H1 (cell line): ENCODE results near the gene ECI1. TPM values are rescaled to one million over a fixed set of nuclear protein-coding genes. Genes with fewer than 3 reads are reported as not detected.

Source experiments
- CBX5 ChIP-seq: fragments of 300-800, 300-1000 bp; sonication (generic); IDR thresholded peaks from 2 replicates; pipeline ENCODE4 v1.7.1; 2016; ENCODE audit warnings: antibody characterized with exemption, low read length, low read depth
- CTBP2 ChIP-seq: IDR thresholded peaks from 2 replicates; pipeline ENCODE4 v1.7.0; 2011; ENCODE audit warnings: borderline replicate concordance, mild to moderate bottlenecking, moderate library complexity, mixed read lengths, low read length; ENCODE audit not compliant: insufficient read depth, insufficient read length
- KDM4A ChIP-seq: IDR thresholded peaks from one replicate; pipeline ENCODE4 v1.7.1; 2012; ENCODE audit warnings: low read depth, mild to moderate bottlenecking, moderate library complexity, low read length, inconsistent platforms; ENCODE audit not compliant: severe bottlenecking
- SAP30 ChIP-seq: fragments of 300-600 bp; sonication (generic); IDR thresholded peaks from 2 replicates; pipeline ENCODE4 v1.7.1; 2012; ENCODE audit warnings: low read length, moderate library complexity, mild to moderate bottlenecking, inconsistent platforms; ENCODE audit not compliant: insufficient read depth, insufficient replicate concordance
- SIX5 ChIP-seq: IDR thresholded peaks from 2 replicates; pipeline ENCODE4 v1.6.1; 2011; ENCODE audit warnings: mild to moderate bottlenecking, low read depth, low read length
- TCF12 ChIP-seq: IDR thresholded peaks from 2 replicates; pipeline ENCODE4 v1.6.1; 2011; ENCODE audit warnings: low read depth, mild to moderate bottlenecking, low read length
- YY1 ChIP-seq: IDR thresholded peaks from 2 replicates; pipeline ENCODE4 v1.6.1; 2011; ENCODE audit warnings: low read depth, mild to moderate bottlenecking, low read length
- polyA plus RNA-seq, 7 experiments: library from polyadenylated mRNA; depleted of rRNA in 3 of 7; stranded (reverse) in 5 of 7; unstranded in 2 of 7; fragments of >200 nt in 5 of 7; fragments of 200-250 nt in 2 of 7; gene quantifications; 1 replicate in 5 of 7; 2 replicates in 1 of 7; 4 replicates in 1 of 7; pipeline versions ENCODE4 v1.2.1 to v1.2.3, GENCODE V29; 2011 to 2013; ENCODE audit warnings: missing spikeins in 2 of 7, mixed read lengths in 2 of 7
- total RNA-seq: library from RNA; stranded (reverse); fragmentation: NEBNext Ultra II Directional; extraction: Animal tissue kit (Norgen Biotek cat#: 25700); gene quantifications from 2 replicates; pipeline ENCODE4 v1.2.1, GENCODE V29; 2021

Gene ECI1
- total and polyA plus RNA-seq, 2 of the 8 experiments (the other 6 are each of a cell fraction or from before 2014, with no cell fraction given) = 79.5 to 151 TPM

- TF ChIP-seq TCF12 (no peak), SAP30 (no peak), YY1 (no peak), CBX5 (no peak), CTBP2 (no peak), SIX5 (no peak), KDM4A (no peak)
Measured at GRCh38 chr16:2282262-2282661, 30.9 kb upstream of the ECI1 start (continued).
